Small intestine (tissue), 7 donors: ENCODE results near the gene ALDH3B1. TPM values are rescaled to one million over a fixed set of nuclear protein-coding genes. Genes with fewer than 3 reads are reported as not detected.

Experiments
- DNase-seq, 2 donors: peaks; one replicate each; pipeline versions ENCODE4 v3.0.0 to v3.0.0-alpha.2; 2013
- FAIRE-seq: peaks from 2 replicates; lab custom pipeline; 2012; peaks lifted over from hg19 to GRCh38; lab: Jason Lieb, UNC
- H3K27ac ChIP-seq, 3 donors: one replicate each; pipeline ENCODE4 v1.5.1; 2013; ENCODE audit warnings: low read length in 2 of 3, mild to moderate bottlenecking in 2 of 3, control low read depth in 1 of 3, inconsistent platforms in 1 of 3, low read depth in 1 of 3, moderate library complexity in 1 of 3
- H3K27me3 ChIP-seq, 3 donors: one replicate each; pipeline ENCODE4 v1.6.1; 2013; ENCODE audit warnings: low read length in 3 of 3, inconsistent platforms in 1 of 3; ENCODE audit not compliant: control insufficient read depth in 3 of 3, insufficient read depth in 3 of 3
- H3K36me3 ChIP-seq, 3 donors: one replicate each; pipeline ENCODE4 v1.6.1; 2013; ENCODE audit warnings: low read length in 3 of 3, inconsistent platforms in 1 of 3, low read depth in 1 of 3, mild to moderate bottlenecking in 1 of 3, moderate library complexity in 1 of 3; ENCODE audit not compliant: control insufficient read depth in 3 of 3, insufficient read depth in 2 of 3
- H3K4me1 ChIP-seq, 3 donors: one replicate each; pipeline ENCODE4 v1.6.1; 2013; ENCODE audit warnings: low read length in 2 of 3, inconsistent platforms in 1 of 3, low read depth in 1 of 3, mild to moderate bottlenecking in 1 of 3, moderate library complexity in 1 of 3; ENCODE audit not compliant: control insufficient read depth in 3 of 3, insufficient read depth in 2 of 3
- H3K4me3 ChIP-seq, 3 donors: one replicate each; pipeline ENCODE4 v1.5.1; 2013; ENCODE audit warnings: low read length in 3 of 3, control low read depth in 1 of 3, inconsistent platforms in 1 of 3, low read depth in 1 of 3, mild to moderate bottlenecking in 1 of 3, moderate library complexity in 1 of 3
- H3K9me3 ChIP-seq, 2 donors: one replicate each; pipeline ENCODE4 v1.6.1; 2013; ENCODE audit warnings: low read depth in 1 of 2, low read length in 1 of 2; ENCODE audit not compliant: control insufficient read depth in 2 of 2, insufficient read depth in 1 of 2
- WGBS, 3 donors: extraction: QIAGEN DNeasy Blood & Tissue Kit; methylation state at CpG; one replicate each; pipeline ENCODE4 v1.1.7; 2013; 5-methylcytosine and 5-hydroxymethylcytosine counted together
- polyA plus RNA-seq, 4 donors: library from polyadenylated mRNA; stranded (reverse) in 3 of 4; unstranded in 1 of 4; fragments of 200-250 nt in 3 of 4; fragments of 120-200 nt in 1 of 4; gene quantifications; one replicate each; pipeline versions ENCODE4 v1.2.1 to v1.2.3, GENCODE V29; 2013
- donor health status: healthy with polysubstance abuse.
- donor health status: control.
- donor health status: control.
- donor health status: Bipolar disorder and iron deficiency.
- donor health status: healthy.

The ALDH3B1 gene
- polyA plus RNA-seq, 4 donors, result 14.4 to 28.1 (median 21.6) TPM

DNA sequence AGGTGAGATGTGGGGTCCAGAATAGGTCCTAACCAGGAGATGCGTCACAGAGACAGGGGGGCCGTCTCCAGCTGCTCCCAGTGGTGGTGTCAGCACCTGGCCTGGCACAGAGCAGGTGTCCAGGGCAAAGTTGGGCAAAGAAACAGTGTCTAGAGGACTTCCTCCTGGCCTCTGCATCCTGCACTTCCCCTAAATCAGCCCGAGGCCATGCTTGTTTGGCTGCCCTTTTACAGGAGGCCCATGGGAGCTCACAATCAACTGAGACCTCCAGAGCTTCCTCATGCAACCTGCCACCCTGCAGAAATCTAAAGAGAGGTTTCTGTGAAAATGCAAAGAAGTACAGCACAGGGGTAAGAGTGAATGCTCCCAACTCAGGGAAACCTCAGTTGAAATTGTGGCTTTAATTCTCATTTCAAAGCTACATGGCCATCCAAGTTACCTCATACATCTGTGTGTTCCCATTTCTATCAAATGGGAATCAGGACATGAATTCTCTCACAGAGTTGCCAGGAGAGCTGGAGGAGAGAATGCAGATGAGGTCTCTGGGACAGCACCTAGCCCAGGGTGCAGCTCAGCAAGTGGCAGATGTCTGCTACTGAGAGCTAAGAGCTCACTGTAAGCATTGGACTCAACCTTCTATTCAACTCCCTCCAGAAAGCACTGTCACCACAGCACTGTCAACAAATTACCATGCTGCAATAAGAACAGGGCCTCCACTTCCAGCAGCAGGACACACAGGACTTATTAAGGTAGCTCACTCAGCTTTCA is 61.3 kb downstream of the ALDH3B1 start:
- FAIRE-seq (no peak), DNase-seq (no peak)
- 76 to 83% (median 82%) methylated on average over 3 of the region's 3 CpGs for WGBS, 3 donors

DNA sequence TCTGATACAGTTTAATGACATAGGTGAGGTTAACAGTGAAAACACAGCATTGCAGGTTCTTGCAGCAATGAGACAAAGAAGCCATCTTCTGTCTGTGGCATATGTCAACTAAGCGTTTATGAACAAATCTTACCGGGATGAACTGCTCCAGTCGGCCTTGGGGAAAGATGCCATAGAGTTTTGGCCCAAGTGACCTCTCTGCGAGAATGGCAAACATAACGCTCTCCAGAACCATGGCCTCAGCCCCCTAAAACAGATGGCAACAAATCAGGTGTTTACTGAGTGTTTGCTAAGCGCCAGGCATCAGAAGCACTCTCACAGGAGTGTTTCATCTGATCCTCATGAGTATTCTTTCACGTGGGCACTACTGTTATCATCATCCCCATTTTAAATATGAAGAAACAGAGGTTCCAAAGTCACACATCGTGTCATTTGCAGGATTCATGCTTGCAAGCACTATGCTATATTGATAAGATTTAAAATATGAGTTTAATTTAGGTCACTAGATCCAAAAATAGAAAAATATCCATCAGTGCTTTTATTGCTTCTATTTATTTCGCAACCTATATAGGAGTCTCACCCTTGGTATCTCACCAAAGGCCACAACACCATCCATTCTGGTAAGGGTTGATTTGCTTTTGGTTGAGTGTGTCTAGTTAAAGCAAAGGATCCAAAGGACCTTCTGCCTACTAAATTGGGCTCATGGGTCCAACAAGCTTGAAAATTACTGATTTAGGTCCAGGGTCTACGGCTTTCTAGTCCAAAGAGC is 64.6 kb downstream of the ALDH3B1 start:
- FAIRE-seq, result no peak
- 80 to 85% (median 81%) methylated on average over 10 of the region's 10 CpGs for WGBS, 3 donors

More for the DNA sequence above, 61.3 kb downstream of the ALDH3B1 start:
- Histone ChIP-seq H3K4me3 (no peak overlapping the region), H3K27me3 (no peaks in the 10 kb centered on the region), H3K36me3 (peaks cover 9 to 71% (median 21%) of the 10 kb centered on the region in 3 donors), H3K4me1 (no peaks in the 10 kb centered on the region), H3K9me3 (no peaks in the 10 kb centered on the region), H3K27ac (no peak overlapping the region)

DNA sequence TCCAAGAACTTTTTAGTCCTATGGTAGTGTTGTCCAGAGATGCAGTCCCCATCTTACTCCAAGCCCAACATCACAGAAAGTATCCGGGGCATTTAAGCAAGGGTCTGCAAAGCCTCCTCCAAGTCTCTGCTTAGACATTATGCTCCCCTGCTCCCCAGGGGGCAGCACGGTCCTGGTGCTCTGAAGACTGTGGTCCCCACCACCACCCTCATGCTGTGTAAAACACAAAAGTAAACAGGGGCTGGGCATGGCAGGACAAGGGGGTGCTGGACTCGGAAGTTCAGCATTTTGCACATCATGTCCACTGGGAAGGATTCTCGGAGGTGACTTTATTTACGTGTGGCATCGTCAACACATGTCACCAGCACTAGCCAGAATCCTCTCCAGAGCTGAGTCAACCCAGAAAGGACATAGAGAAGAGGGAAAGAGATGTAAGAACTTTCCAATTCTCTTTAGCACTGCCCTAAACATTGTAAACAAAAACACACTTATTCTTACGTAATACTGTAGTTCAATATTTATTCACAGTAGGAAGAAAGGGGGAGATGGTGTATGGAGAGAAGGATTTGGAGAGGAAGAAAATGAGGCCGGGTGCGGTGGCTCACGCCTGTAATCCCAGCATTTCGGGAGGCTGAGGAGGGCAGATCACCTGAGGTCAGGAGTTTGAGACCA is 66.4 kb downstream of the ALDH3B1 start:
- Histone ChIP-seq H3K9me3 (no peaks in the 10 kb centered on the region), H3K36me3 (peaks cover 2 to 70% (median 15%) of the 10 kb centered on the region in 3 donors), H3K27ac (no peak overlapping the region), H3K27me3 (no peaks in the 10 kb centered on the region), H3K4me3 (no peak overlapping the region), H3K4me1 (no peaks in the 10 kb centered on the region)
- FAIRE-seq (no peak), DNase-seq (no peak)
- 71 to 75% (median 74%) methylated on average over 11 of the region's 11 CpGs for WGBS, 3 donors

More for the DNA sequence above, 64.6 kb downstream of the ALDH3B1 start:
- Histone ChIP-seq H3K36me3 (peaks cover 1 to 62% (median 15%) of the 10 kb centered on the region in 3 donors), H3K9me3 (no peaks in the 10 kb centered on the region), H3K4me1 (no peaks in the 10 kb centered on the region), H3K27me3 (no peaks in the 10 kb centered on the region), H3K4me3 (no peak overlapping the region), H3K27ac (no peak overlapping the region)
- no peak for DNase-seq

DNA sequence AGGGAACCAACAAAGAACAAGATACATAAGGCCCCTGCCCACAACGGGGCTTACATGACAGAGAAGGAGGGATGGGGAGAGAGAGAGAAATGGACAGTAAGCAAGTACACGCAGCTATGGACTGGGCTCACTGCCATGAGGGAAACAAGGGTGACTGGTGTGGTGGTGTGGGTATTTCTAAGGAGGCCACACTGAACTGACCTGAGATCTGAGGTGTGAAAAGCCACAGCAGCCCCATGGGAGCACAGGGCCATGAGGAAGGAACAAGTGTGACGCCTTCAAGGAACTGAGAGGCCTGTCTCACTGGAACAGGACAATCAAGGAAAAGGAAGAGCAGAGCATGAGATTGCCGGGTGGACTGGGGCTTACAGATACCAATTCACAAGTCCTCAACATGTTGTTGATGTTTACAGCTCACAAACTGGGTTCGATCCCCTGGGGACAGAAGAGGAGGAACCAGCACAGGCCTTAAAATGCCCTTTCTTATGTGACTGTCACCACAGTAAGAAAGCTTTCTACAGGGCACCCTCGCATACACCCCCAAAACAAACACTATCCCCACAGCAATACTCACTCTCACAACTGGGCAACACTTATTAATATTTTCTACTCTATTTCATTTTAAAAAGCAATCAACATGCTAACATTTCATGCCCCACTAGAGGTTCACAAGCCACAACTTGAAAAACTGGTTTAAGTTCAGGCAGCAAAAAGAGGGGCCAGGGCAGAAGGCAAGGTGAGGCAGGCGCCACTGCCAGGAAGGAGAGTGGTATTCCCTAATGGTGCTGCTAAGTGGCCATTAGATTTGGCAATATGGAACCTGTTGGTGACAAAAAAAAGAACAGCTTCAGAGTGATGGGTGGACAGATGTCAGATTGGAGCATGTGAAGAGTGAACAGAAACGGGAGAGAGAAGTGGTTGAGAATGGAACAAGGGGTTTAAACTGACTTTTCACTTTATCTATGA is 67.8 kb downstream of the ALDH3B1 start:
- H3K9me3 ChIP-seq, result no peaks in the 10 kb centered on the region
- no peak overlapping the region for H3K4me3 ChIP-seq
- WGBS, 3 donors, result 81 to 83% (median 83%) methylated on average over 8 of the region's 8 CpGs
- FAIRE-seq (no peak), DNase-seq (no peak)
- no peaks in the 10 kb centered on the region for H3K4me1 ChIP-seq
- H3K27me3 ChIP-seq, result no peaks in the 10 kb centered on the region
- H3K36me3 ChIP-seq, result peaks cover 2 to 63% (median 17%) of the 10 kb centered on the region in 3 donors
- no peak overlapping the region for H3K27ac ChIP-seq

Other genes with a start within 250 kb of the ALDH3B1 start
- gene UNC93B1, start 6.2 kb upstream of the ALDH3B1 start, polyA plus RNA-seq, result 10 to 100 TPM; 27.2 to 82.1 (median 41.4) TPM
- 100 to 1,000 TPM in 3 of 4 donors, 10 to 100 TPM in 1; 71.4 to 290 (median 203) TPM for gene NDUFS8, start 20.4 kb downstream of the ALDH3B1 start, polyA plus RNA-seq
- gene TCIRG1, start 28.7 kb downstream of the ALDH3B1 start, polyA plus RNA-seq, result 100 to 1,000 TPM in 3 of 4 donors, 10 to 100 TPM in 1; 79.1 to 437 (median 285) TPM
- 100 to 1,000 TPM in 3 of 4 donors, 10 to 100 TPM in 1; 31.5 to 180 (median 139) TPM for gene CHKA, start 111.1 kb downstream of the ALDH3B1 start, polyA plus RNA-seq
- gene KMT5B, start 203.0 kb downstream of the ALDH3B1 start, polyA plus RNA-seq, result 10 to 100 TPM; 17.3 to 53.5 (median 30.0) TPM